Thyroid gland (tissue), 4 donors: ENCODE measurements around the gene ZNF432. TPM values are rescaled to one million over a fixed set of nuclear protein-coding genes. Genes with fewer than 3 reads are reported as not detected.

ENCODE experiments used
- DNase-seq, 2 donors: peaks; one replicate each; pipeline ENCODE4 v3.0.0-alpha.2; 2019
- H3K27ac ChIP-seq, 3 donors: fragments of 200-600 bp; sonication (generic); 1 replicate in 2 of 3; 2 replicates in 1 of 3; pipeline ENCODE4 v1.5.1; 2016 to 2019; ENCODE audit warnings: mild to moderate bottlenecking in 1 of 3, moderate library complexity in 1 of 3
- H3K27me3 ChIP-seq: fragments of 200-600 bp; sonication (generic); one replicate; pipeline ENCODE4 v1.5.1; 2019
- H3K36me3 ChIP-seq, 2 donors: fragments of 200-600 bp; sonication (generic); one replicate each; pipeline ENCODE4 v1.5.1; 2016 to 2019
- H3K4me1 ChIP-seq, 2 donors: fragments of 200-600 bp; sonication (generic); one replicate each; pipeline ENCODE4 v1.5.1; 2017 to 2019
- H3K4me3 ChIP-seq, 3 donors: fragments of 200-600 bp; sonication (generic); replicated peaks in 1 of 3; 1 replicate in 2 of 3; 2 replicates in 1 of 3; pipeline ENCODE4 v1.5.1; 2016; ENCODE audit warnings: mild to moderate bottlenecking in 1 of 3
- H3K9me3 ChIP-seq: fragments of 200-600 bp; sonication (generic); one replicate; pipeline ENCODE4 v1.5.1; 2017
- CTCF ChIP-seq, 6 experiments: fragments of 200-600 bp in 3 of 6; fragments of 450-650 bp in 3 of 6; sonication (generic) in 3 of 6; IDR thresholded peaks; one replicate each; pipeline ENCODE4 v1.5.1; 2016 to 2019; ENCODE audit warnings: antibody characterized with exemption in 6 of 6, mild to moderate bottlenecking in 2 of 6, inconsistent platforms in 1 of 6, moderate library complexity in 1 of 6
- POLR2A ChIP-seq, 2 donors: fragments of 450-650 bp; IDR thresholded peaks; one replicate each; pipeline ENCODE4 v1.6.1; 2017; ENCODE audit warnings: antibody characterized with exemption in 2 of 2, mild to moderate bottlenecking in 2 of 2, moderate library complexity in 1 of 2
- WGBS, 2 donors: methylation state at CpG; one replicate each; pipeline ENCODE4 v1.1.5; 2017; 5-methylcytosine and 5-hydroxymethylcytosine counted together
- intact Hi-C: fragments of 100-400 bp; cut with DNase I; formaldehyde crosslinking; loops from one replicate; pipeline ENCODE4 v1.15.1; 2023
- total RNA-seq, 4 donors: library from RNA; depleted of rRNA; stranded (reverse); fragments of >200 nt; gene quantifications; one replicate each; pipeline ENCODE4 v1.2.3, GENCODE V29; 2016

The ZNF432 gene
- total RNA-seq, 4 donors from 2014 or later: 12.9 to 20.9 (median 16.6) TPM

GRCh38 chr19:52022193-52022592 lies 26.4 kb downstream of the ZNF432 start:
- TF ChIP-seq POLR2A (IDR thresholded peaks at IDR 0.05) (no peak), CTCF (IDR thresholded peaks at IDR 0.05) (no peak)
- no peak for DNase-seq
- Histone ChIP-seq H3K27ac (no peak overlapping the region), H3K27me3 (no peaks in the 10 kb centered on the region), H3K9me3 (no peaks in the 10 kb centered on the region), H3K4me1 (peaks cover 1 to 5% of the 10 kb centered on the region in 2 donors), H3K36me3 (peaks cover 65 to 71% of the 10 kb centered on the region in 2 donors), H3K4me3 (no peak overlapping the region)
- intact Hi-C loops: no loop called here
- WGBS, 2 donors: 97 to 98% methylated on average over 15 of the region's 15 CpGs

GRCh38 chr19:52020506-52020905 lies 28.1 kb downstream of the ZNF432 start:
- DNase-seq: no peak
- intact Hi-C loops: no loop called here
- H3K4me1 ChIP-seq: no peaks in the 10 kb centered on the region
- H3K4me3 ChIP-seq: no peak overlapping the region
- no peaks in the 10 kb centered on the region for H3K9me3 ChIP-seq
- H3K27me3 ChIP-seq: no peaks in the 10 kb centered on the region
- 97 to 98% methylated on average over 4 of the region's 4 CpGs for WGBS, 2 donors
- TF ChIP-seq POLR2A (IDR thresholded peaks at IDR 0.05): no peak
- no peak for TF ChIP-seq CTCF (IDR thresholded peaks at IDR 0.05)
- peaks cover 78 to 86% of the 10 kb centered on the region in 2 donors for H3K36me3 ChIP-seq
- no peak overlapping the region for H3K27ac ChIP-seq

GRCh38 chr19:52010674-52011073 lies 38.0 kb downstream of the ZNF432 start:
- WGBS, 2 donors: 100% methylated on average over 1 of the region's 1 CpG
- intact Hi-C loops: no loop called here
- no peak for DNase-seq
- Histone ChIP-seq H3K9me3 (no peaks in the 10 kb centered on the region), H3K27me3 (no peaks in the 10 kb centered on the region), H3K4me1 (no peaks in the 10 kb centered on the region), H3K36me3 (peaks cover 8% of the 10 kb centered on the region in 2 donors), H3K27ac (no peak overlapping the region), H3K4me3 (no peak overlapping the region)
- no peak for TF ChIP-seq POLR2A (IDR thresholded peaks at IDR 0.05)
- TF ChIP-seq CTCF (IDR thresholded peaks at IDR 0.05): no peak

GRCh38 chr19:52007806-52008557 lies 40.7 kb downstream of the ZNF432 start, which contains the start of gene ZNF615:
Gene ZNF615, minus strand, starts transcription at chr19:52008211. Its CDS starts 4,500 bp downstream, at chr19:52003711.
- Histone ChIP-seq H3K27me3 (no peaks in the 10 kb centered on the region), H3K27ac (peak within 1 kb of the TSS; percentile 69 to 86 (median 82)), H3K9me3 (no peaks in the 10 kb centered on the region), H3K4me3 (peak within 1 kb of the TSS; percentile 7 to 53 (median 26)), H3K36me3 (peaks cover 0 to 7% of the 10 kb centered on the region in 2 donors), H3K4me1 (no peaks in the 10 kb centered on the region)
- DNase-seq: peak; percentile 88
- peak in 1 of 2 donors; percentile 64 for TF ChIP-seq POLR2A (IDR thresholded peaks at IDR 0.05)
- no peak for TF ChIP-seq CTCF (IDR thresholded peaks at IDR 0.05)
- intact Hi-C loops: no loop called here
- WGBS, 2 donors: 0 to 1% methylated on average over 26 to 41 of the region's 44 CpGs

- no peaks in the 10 kb centered on the region for H3K4me1 ChIP-seq
- peak overlapping the region; percentile 7 to 53 (median 26) for H3K4me3 ChIP-seq
- no peaks in the 10 kb centered on the region for H3K9me3 ChIP-seq
- 3 to 6% methylated on average over 9 of the region's 9 CpGs for WGBS, 2 donors
- intact Hi-C loops: no loop called here
- no peaks in the 10 kb centered on the region for H3K27me3 ChIP-seq
- no peak for TF ChIP-seq CTCF (IDR thresholded peaks at IDR 0.05)
- TF ChIP-seq POLR2A (IDR thresholded peaks at IDR 0.05): no peak
- no peak for DNase-seq
- peak overlapping the region in 2 of 3 donors; percentile 82 to 86 for H3K27ac ChIP-seq
- H3K36me3 ChIP-seq: peaks cover 0 to 5% of the 10 kb centered on the region in 2 donors
Observed at GRCh38 chr19:52007451-52007805, 41.2 kb downstream of the ZNF432 start.
